ENCODE data around the gene MYLK4. TPM values are rescaled to one million over a fixed set of nuclear protein-coding genes. Genes with fewer than 3 reads are reported as not detected.

Gene MYLK4
- total RNA-seq, 1 experiment from 2014 or later = 1.6 TPM

- Histone ChIP-seq H4K20me1 (ENCODE audit: insufficient read depth) (no peaks in the 10 kb centered on the region), H3K27ac (no peak overlapping the region), H3K36me3 (ENCODE audit: low read depth) (no peaks in the 10 kb centered on the region), H3K79me2 (ENCODE audit: low read depth) (no peaks in the 10 kb centered on the region), H3K27me3 (ENCODE audit: insufficient read depth, low read depth) (no peaks in the 10 kb centered on the region), H3F3A (ENCODE audit: insufficient read depth, low read depth) (no peaks in the 10 kb centered on the region), H2AFZ (no peak overlapping the region), H3K4me2 (no peak overlapping the region), H3K9me2 (ENCODE audit: insufficient read depth) (no peaks in the 10 kb centered on the region), H3K4me3 (no peak overlapping the region), H3K9me3 (ENCODE audit: insufficient read depth, low read depth) (no peaks in the 10 kb centered on the region), H3K4me1 (replicated peaks; ENCODE audit: insufficient read depth) (no peaks in the 10 kb centered on the region)
- no peak for DNase-seq
- POLR2A ChIA-PET (ENCODE audit: unreplicated experiment) = no interaction called here
- no TSS peak for BruUV-seq (replicated peaks)
- TF ChIP-seq CTCF (conservative IDR thresholded peaks at IDR 0.05) (no peak), EZH2 (IDR thresholded peaks at IDR 0.05; ENCODE audit: low read depth) (no peak)
- intact Hi-C loops (cut with micrococcal nuclease; ENCODE audit: unreplicated experiment) = no loop called here
- CTCF ChIA-PET = no interaction called here
Measured at GRCh38 chr6:2740581-2740980, 10.1 kb downstream of the MYLK4 start.

- no peaks in the 10 kb centered on the region for H3K4me1 ChIP-seq (replicated peaks; ENCODE audit: insufficient read depth)
- BruUV-seq (replicated peaks) = no TSS peak
Measured at GRCh38 chr6:2739335-2739734, 11.4 kb downstream of the MYLK4 start.

GRCh38 chr6:2738373-2738979, 12.2 kb downstream of the MYLK4 start:
- TF ChIP-seq CTCF (conservative IDR thresholded peaks at IDR 0.05) (peak; percentile 72), EZH2 (IDR thresholded peaks at IDR 0.05; ENCODE audit: low read depth) (no peak)
- BruUV-seq (replicated peaks) = no TSS peak
- H3K27ac ChIP-seq = no peak overlapping the region
- ChIA-PET POLR2A (ENCODE audit: unreplicated experiment) (interaction anchor here (0.6 kb wide), 3 partner anchors 25 to 224 kb away, joined by 4 to 5 read pairs (median 4); no protein-coding TSS in a partner anchor), CTCF (interaction anchor here (0.6 to 1.2 kb wide), 6 partner anchors 12 to 251 kb away, joined by 3 to 4 read pairs (median 3); partner anchors contain the start of gene MYLK4)
- no peaks in the 10 kb centered on the region for H3K9me2 ChIP-seq (ENCODE audit: insufficient read depth)
- no peaks in the 10 kb centered on the region for H4K20me1 ChIP-seq (ENCODE audit: insufficient read depth)
- no peaks in the 10 kb centered on the region for H3K9me3 ChIP-seq (ENCODE audit: insufficient read depth, low read depth)
- H3K4me2 ChIP-seq = no peak overlapping the region
- no peak overlapping the region for H2AFZ ChIP-seq
- no peaks in the 10 kb centered on the region for H3F3A ChIP-seq (ENCODE audit: insufficient read depth, low read depth)
- peak; percentile 38 to 53 for DNase-seq
- no peak overlapping the region for H3K4me3 ChIP-seq
- intact Hi-C loops (cut with micrococcal nuclease; ENCODE audit: unreplicated experiment) = loop anchor here (1.0 to 10.0 kb wide), 5 partner anchors 108 to 320 kb away; partner anchors contain the start of gene NQO2
- H3K27me3 ChIP-seq (ENCODE audit: insufficient read depth, low read depth) = no peaks in the 10 kb centered on the region
- no peaks in the 10 kb centered on the region for H3K36me3 ChIP-seq (ENCODE audit: low read depth)
- no peaks in the 10 kb centered on the region for H3K4me1 ChIP-seq (replicated peaks; ENCODE audit: insufficient read depth)
- no peaks in the 10 kb centered on the region for H3K79me2 ChIP-seq (ENCODE audit: low read depth)

More at GRCh38 chr6:2739335-2739734, 11.4 kb downstream of the MYLK4 start:
- H3K36me3 ChIP-seq (ENCODE audit: low read depth) = no peaks in the 10 kb centered on the region
- CTCF ChIA-PET = no interaction called here
- H2AFZ ChIP-seq = no peak overlapping the region
- POLR2A ChIA-PET (ENCODE audit: unreplicated experiment) = no interaction called here
- no peak overlapping the region for H3K27ac ChIP-seq
- no peaks in the 10 kb centered on the region for H3K27me3 ChIP-seq (ENCODE audit: insufficient read depth, low read depth)
- H3K4me3 ChIP-seq = no peak overlapping the region
- H3K4me2 ChIP-seq = no peak overlapping the region
- DNase-seq = no peak
- H3K9me2 ChIP-seq (ENCODE audit: insufficient read depth) = no peaks in the 10 kb centered on the region
- no peak for TF ChIP-seq CTCF (conservative IDR thresholded peaks at IDR 0.05)
- TF ChIP-seq EZH2 (IDR thresholded peaks at IDR 0.05; ENCODE audit: low read depth) = no peak
- no peaks in the 10 kb centered on the region for H3K79me2 ChIP-seq (ENCODE audit: low read depth)
- intact Hi-C loops (cut with micrococcal nuclease; ENCODE audit: unreplicated experiment) = loop anchor here (2.0 to 10.0 kb wide), 4 partner anchors 185 to 319 kb away; partner anchors contain the start of gene NQO2
- no peaks in the 10 kb centered on the region for H3K9me3 ChIP-seq (ENCODE audit: insufficient read depth, low read depth)
- no peaks in the 10 kb centered on the region for H4K20me1 ChIP-seq (ENCODE audit: insufficient read depth)
- H3F3A ChIP-seq (ENCODE audit: insufficient read depth, low read depth) = no peaks in the 10 kb centered on the region
